Immature natural killer cell (primary cell): ENCODE results near the gene SMAD6. TPM values are rescaled to one million over a fixed set of nuclear protein-coding genes. Genes with fewer than 3 reads are reported as not detected.
A peak's percentile ranks its signal among the peaks of the same experiment; 100 is the strongest.

Experiments
- DNase-seq, 3 donors: peaks; one replicate each; pipeline ENCODE4 v3.0.0; 2022; ENCODE audit warnings: mixed read lengths in 1 of 3
- H3K27ac Mint-ChIP-seq, 6 donors: one replicate each; pipeline ENCODE4 v1.8.0; 2020; ENCODE audit warnings: mixed read lengths in 6 of 6, mild to moderate bottlenecking in 5 of 6, inconsistent platforms in 4 of 6, moderate library complexity in 3 of 6
- H3K27me3 Mint-ChIP-seq, 3 donors: one replicate each; pipeline ENCODE4 v1.8.0; 2020 to 2021; ENCODE audit warnings: low read depth in 3 of 3, mild to moderate bottlenecking in 3 of 3, mixed read lengths in 3 of 3, moderate library complexity in 3 of 3, inconsistent platforms in 1 of 3
- H3K36me3 Mint-ChIP-seq, 3 donors: one replicate each; pipeline ENCODE4 v1.8.0; 2020; ENCODE audit warnings: mixed read lengths in 3 of 3, inconsistent platforms in 2 of 3, mild to moderate bottlenecking in 2 of 3
- H3K4me1 Mint-ChIP-seq, 2 donors: one replicate each; pipeline ENCODE4 v1.8.0; 2020; ENCODE audit warnings: inconsistent platforms in 2 of 2, mild to moderate bottlenecking in 2 of 2, mixed read lengths in 2 of 2, moderate library complexity in 1 of 2
- H3K4me3 Mint-ChIP-seq, 5 donors: one replicate each; pipeline ENCODE4 v1.8.0; 2020; ENCODE audit warnings: mild to moderate bottlenecking in 5 of 5, mixed read lengths in 5 of 5, inconsistent platforms in 3 of 5, moderate library complexity in 3 of 5
- H3K9me3 Mint-ChIP-seq, 6 donors: one replicate each; pipeline ENCODE4 v1.8.0; 2020; ENCODE audit warnings: mild to moderate bottlenecking in 6 of 6, mixed read lengths in 6 of 6, inconsistent platforms in 4 of 6, moderate library complexity in 3 of 6
- polyA plus RNA-seq, 3 donors: library from polyadenylated mRNA; unstranded; fragments of 300-500 nt; fragmentation: Illumina TruSeq; gene quantifications; one replicate each; pipeline ENCODE4 v1.2.3, GENCODE V29; 2021

Gene SMAD6
- polyA plus RNA-seq, 3 donors from 2014 or later, result not detected

- peaks cover 2 to 5% (median 5%) of the 10 kb centered on the region in 3 donors for H3K27me3 Mint-ChIP-seq
- peaks cover 0 to 4% (median 1%) of the 10 kb centered on the region in 6 donors for H3K9me3 Mint-ChIP-seq
- DNase-seq, result no peak
- no peak overlapping the region for H3K4me3 Mint-ChIP-seq
- peaks cover 0 to under 1% (median 0%) of the 10 kb centered on the region in 3 donors for H3K36me3 Mint-ChIP-seq
- H3K27ac Mint-ChIP-seq, result no peak overlapping the region
- no peaks in the 10 kb centered on the region for H3K4me1 Mint-ChIP-seq
Measured at GRCh38 chr15:66760097-66760967, 58.3 kb downstream of the SMAD6 start.

- Mint-ChIP-seq H3K27ac (no peak overlapping the region), H3K36me3 (no peaks in the 10 kb centered on the region), H3K9me3 (peaks cover 0 to 3% (median 0%) of the 10 kb centered on the region in 6 donors), H3K4me1 (no peaks in the 10 kb centered on the region), H3K27me3 (peaks cover 2 to 9% (median 5%) of the 10 kb centered on the region in 3 donors), H3K4me3 (no peak overlapping the region)
- DNase-seq, result no peak
Measured at GRCh38 chr15:66760968-66761725, 59.1 kb downstream of the SMAD6 start.

- H3K4me1 Mint-ChIP-seq, result no peaks in the 10 kb centered on the region
- no peaks in the 10 kb centered on the region for H3K36me3 Mint-ChIP-seq
- no peak for DNase-seq
- no peak overlapping the region for H3K27ac Mint-ChIP-seq
- peaks cover 0 to 1% (median 0%) of the 10 kb centered on the region in 6 donors for H3K9me3 Mint-ChIP-seq
- peaks cover 5 to 9% (median 5%) of the 10 kb centered on the region in 3 donors for H3K27me3 Mint-ChIP-seq
- H3K4me3 Mint-ChIP-seq, result no peak overlapping the region
Measured at GRCh38 chr15:66761726-66762595, 59.9 kb downstream of the SMAD6 start.

- Mint-ChIP-seq H3K27me3 (peaks cover 5 to 9% (median 5%) of the 10 kb centered on the region in 3 donors), H3K4me3 (no peak overlapping the region), H3K9me3 (peaks cover 0 to 1% (median 0%) of the 10 kb centered on the region in 6 donors), H3K4me1 (no peaks in the 10 kb centered on the region), H3K36me3 (no peaks in the 10 kb centered on the region), H3K27ac (no peak overlapping the region)
- no peak for DNase-seq
Measured at GRCh38 chr15:66763186-66764071, 61.4 kb downstream of the SMAD6 start.

GRCh38 chr15:66764072-66764786 lies 62.2 kb downstream of the SMAD6 start:
- Mint-ChIP-seq H3K4me3 (no peak overlapping the region), H3K27ac (no peak overlapping the region), H3K9me3 (peaks cover 0 to 1% (median 0%) of the 10 kb centered on the region in 6 donors), H3K36me3 (no peaks in the 10 kb centered on the region), H3K27me3 (peaks cover 5 to 9% (median 5%) of the 10 kb centered on the region in 3 donors), H3K4me1 (no peaks in the 10 kb centered on the region)
- no peak for DNase-seq

GRCh38 chr15:66765478-66766281 lies 63.6 kb downstream of the SMAD6 start:
- Mint-ChIP-seq H3K27ac (no peak overlapping the region), H3K36me3 (no peaks in the 10 kb centered on the region), H3K4me3 (peak overlapping the region in 1 of 5 donors; percentile 20), H3K27me3 (peaks cover 5 to 9% (median 5%) of the 10 kb centered on the region in 3 donors), H3K9me3 (peaks cover 0 to 1% (median 0%) of the 10 kb centered on the region in 6 donors), H3K4me1 (no peaks in the 10 kb centered on the region)
- DNase-seq, result no peak

- Mint-ChIP-seq H3K27ac (no peak overlapping the region), H3K4me3 (no peak overlapping the region), H3K9me3 (peaks cover 0 to 1% (median 0%) of the 10 kb centered on the region in 6 donors), H3K27me3 (peaks cover 5 to 8% (median 5%) of the 10 kb centered on the region in 3 donors), H3K36me3 (no peaks in the 10 kb centered on the region), H3K4me1 (no peaks in the 10 kb centered on the region)
- no peak for DNase-seq
Measured at GRCh38 chr15:66766282-66767230, 64.5 kb downstream of the SMAD6 start.

GRCh38 chr15:66767240-66767659 lies 65.2 kb downstream of the SMAD6 start:
- Mint-ChIP-seq H3K9me3 (peaks cover 0 to 1% (median 0%) of the 10 kb centered on the region in 6 donors), H3K27me3 (peaks cover 2 to 6% (median 5%) of the 10 kb centered on the region in 3 donors), H3K4me3 (no peak overlapping the region)

GRCh38 chr15:66768987-66769386 lies 67.0 kb downstream of the SMAD6 start:
- Mint-ChIP-seq H3K27ac (no peak overlapping the region), H3K36me3 (no peaks in the 10 kb centered on the region), H3K9me3 (peaks cover 0 to 1% (median 0%) of the 10 kb centered on the region in 6 donors), H3K27me3 (peaks cover 0 to 6% (median 3%) of the 10 kb centered on the region in 3 donors), H3K4me1 (no peaks in the 10 kb centered on the region), H3K4me3 (no peak overlapping the region)
- no peak for DNase-seq

More at GRCh38 chr15:66767240-66767659, 65.2 kb downstream of the SMAD6 start:
- Mint-ChIP-seq H3K36me3 (no peaks in the 10 kb centered on the region), H3K4me1 (no peaks in the 10 kb centered on the region), H3K27ac (no peak overlapping the region)
- DNase-seq, result no peak

- peaks cover 0 to 4% (median 2%) of the 10 kb centered on the region in 3 donors for H3K27me3 Mint-ChIP-seq
- H3K27ac Mint-ChIP-seq, result no peak overlapping the region
- no peak overlapping the region for H3K4me3 Mint-ChIP-seq
Measured at GRCh38 chr15:66770518-66771350, 68.7 kb downstream of the SMAD6 start.

More at GRCh38 chr15:66770518-66771350, 68.7 kb downstream of the SMAD6 start:
- DNase-seq, result no peak
- H3K4me1 Mint-ChIP-seq, result no peaks in the 10 kb centered on the region
- no peaks in the 10 kb centered on the region for H3K36me3 Mint-ChIP-seq
- H3K9me3 Mint-ChIP-seq, result peaks cover 0 to 1% (median 0%) of the 10 kb centered on the region in 6 donors
